NCI-H1436 (cell line): ENCODE data around the gene DKK3.

ENCODE experiments used
- DNase-seq: peaks from one replicate; lab custom pipeline; 2025; lab: John Stamatoyannopoulos, UW

DKK3 gene

DNA sequence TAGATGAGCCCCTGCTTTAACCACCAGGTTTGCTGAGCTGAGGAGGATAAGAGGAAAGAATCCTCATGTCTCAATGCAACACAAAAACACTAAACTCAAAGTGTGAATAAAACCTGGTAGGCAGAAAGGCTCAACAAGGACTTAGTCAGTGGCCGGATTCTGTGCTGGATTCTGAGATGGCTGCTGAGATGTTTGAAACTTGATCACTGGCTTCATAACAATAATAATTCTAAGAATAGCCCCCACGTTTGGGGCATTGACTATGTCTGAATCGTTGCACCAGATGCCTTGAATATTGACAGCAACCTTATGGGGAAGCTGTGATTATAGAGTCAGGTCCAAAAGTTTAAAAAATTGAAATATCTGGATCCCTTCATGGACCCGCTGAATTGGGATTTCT is 4.6 kb downstream of the DKK3 start:
- no peak for DNase-seq

DNA sequence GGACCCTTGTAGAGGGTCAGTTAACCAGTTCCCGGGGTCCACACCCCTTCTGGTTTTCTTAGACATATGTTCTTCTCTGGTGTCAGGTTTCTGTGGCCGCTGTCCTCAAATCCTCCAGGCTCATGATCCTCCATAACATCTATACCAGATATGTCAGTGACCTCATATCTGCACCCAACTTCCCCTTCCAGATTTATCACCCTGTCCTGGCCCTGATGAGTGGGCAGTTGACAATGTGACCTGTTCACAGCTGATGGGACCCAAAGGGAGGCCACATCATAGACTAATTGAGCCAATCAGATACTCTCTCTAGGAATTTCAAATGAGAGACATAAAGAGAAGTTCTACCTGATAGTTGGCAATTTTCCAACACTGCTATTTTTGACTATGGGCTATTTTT is 5.1 kb downstream of the DKK3 start:
- DNase-seq: no peak

DNA sequence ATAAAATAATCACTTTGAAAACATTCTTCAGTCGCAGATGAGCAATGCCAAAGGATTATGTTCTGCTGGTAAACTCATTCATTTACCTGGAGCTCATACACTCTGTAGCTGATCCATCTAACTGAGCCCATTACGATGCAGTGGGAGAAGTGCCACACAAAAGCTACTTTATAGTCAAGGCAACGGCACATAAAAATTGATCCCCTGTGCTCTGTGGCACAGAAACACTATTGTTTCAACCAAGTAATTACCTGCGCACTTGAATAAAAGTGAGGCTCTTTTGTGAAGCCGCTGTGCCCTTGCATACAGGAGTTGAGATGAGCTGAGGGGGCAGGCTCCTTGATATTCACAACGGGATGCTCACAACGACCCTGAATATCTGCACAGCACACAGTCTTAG is 7.2 kb downstream of the DKK3 start:
- DNase-seq: peak; percentile 68

DNA sequence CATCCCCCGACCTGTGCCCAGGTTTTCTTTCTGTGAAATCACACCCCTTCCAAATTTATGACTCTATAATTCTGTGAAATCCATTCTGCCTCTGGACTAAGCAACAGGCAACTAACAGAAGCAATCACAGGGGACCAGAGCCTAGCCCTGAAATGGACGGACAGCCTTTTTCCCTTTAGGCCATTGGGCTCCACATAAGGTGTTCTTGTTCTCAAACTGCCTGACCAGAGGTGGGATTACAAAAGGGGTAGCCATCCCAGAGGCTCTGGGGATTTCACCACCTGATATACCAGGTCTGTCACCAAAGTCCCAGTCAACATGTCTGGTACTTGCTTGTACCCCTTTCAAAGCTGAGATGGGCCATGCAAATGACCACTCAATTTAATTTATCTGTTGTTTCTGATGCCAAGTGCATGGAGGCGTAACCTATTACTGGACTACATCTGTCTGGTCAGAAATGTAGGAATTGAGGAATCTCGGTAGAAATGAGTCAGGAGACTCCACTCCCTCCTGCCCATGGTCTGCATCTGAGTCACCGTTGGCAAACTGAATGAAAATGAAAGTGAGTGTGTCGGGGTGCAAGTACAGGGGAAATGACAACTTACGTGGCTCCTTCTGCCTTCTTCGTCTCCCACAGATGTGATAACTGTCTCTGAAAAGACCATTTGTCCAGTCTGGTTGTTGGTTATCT is 10.2 kb downstream of the DKK3 start:
- DNase-seq: no peak

DNA sequence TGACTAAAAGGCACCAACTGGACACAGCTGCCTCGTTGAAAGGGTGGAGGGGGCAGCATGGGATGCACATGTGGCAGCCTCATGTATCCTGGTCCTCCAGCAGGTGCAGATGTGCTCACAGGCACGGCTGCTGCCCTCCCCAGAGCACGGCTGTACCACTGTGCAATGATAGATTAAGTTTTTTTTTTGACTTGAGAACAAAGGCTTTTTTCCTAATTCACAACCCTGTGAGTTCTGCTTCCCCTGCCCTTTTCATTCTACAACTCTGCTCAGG is 11.4 kb downstream of the DKK3 start:
- no peak for DNase-seq

DNA sequence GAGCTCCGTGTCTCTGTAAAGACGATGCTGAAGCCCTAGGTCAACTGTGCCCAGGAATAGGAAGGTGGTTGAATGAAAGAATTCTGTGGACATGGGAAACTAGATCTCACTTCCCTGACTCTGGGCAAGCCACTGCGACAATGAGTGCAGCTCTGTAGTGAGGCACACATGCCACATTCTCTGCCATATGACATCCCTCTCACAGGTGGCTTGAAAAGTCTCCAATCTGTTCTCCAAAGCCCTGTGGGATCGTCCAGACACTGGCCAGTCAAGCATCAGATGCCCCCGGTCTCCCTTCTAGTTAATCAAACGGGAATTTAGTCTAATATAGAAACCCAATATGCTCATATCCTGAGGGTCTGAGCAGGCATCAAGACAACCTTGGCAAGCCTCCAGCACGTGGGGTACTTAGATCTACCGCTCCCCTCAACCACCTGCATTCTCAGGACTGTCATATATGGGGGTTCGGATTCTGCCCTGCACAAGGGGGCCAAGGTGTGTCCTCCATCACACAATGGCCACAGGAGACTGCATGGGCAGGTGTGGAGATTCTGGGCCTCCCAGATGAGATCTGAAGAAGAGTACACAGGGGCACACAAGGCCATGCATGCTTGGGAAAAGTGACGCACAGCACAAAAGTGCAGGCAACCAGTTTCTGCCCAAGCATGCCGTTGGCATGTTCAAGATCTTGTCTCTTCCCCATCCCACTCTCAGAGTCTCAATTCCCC is 11.9 kb downstream of the DKK3 start:
- DNase-seq: no peak

DNA sequence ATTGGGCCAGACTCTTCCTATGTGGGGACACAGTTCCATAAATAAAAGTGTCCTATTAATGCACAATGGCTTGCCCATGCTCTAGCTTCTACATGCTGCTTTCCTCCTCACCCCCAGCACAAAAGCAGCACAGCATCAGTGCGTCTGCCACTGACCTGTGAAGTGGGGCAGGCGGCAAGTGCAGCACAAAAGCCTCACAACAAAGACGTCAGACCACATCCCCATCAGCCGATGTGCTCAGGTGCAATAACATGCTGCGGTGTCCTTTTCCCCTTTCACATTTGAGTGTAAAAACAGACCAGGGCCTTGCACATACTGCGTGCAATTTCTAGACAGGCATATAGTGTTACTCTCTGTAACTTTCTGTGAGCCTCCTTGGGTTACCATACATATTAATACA is 12.8 kb downstream of the DKK3 start:
- DNase-seq: no peak

DNA sequence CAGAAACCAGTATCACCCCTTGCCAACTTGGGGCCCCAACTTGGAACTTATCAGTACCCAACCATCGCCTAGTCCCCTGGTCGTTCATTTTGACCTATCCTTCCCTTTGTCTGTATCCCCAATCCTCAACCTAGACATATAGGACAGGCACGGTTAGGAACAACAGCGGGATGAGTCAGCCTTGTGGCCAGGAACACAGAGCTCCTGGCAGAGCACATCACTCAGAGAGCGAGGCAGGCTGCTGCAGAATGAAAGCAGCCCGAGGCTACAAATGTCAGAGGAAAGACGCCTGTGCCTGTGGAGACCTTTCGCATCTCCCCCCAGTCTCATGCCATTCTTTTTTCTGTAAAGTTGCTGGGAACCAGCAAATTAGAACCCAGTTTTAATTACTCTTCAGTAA is 14.6 kb downstream of the DKK3 start:
- no peak for DNase-seq

DNA sequence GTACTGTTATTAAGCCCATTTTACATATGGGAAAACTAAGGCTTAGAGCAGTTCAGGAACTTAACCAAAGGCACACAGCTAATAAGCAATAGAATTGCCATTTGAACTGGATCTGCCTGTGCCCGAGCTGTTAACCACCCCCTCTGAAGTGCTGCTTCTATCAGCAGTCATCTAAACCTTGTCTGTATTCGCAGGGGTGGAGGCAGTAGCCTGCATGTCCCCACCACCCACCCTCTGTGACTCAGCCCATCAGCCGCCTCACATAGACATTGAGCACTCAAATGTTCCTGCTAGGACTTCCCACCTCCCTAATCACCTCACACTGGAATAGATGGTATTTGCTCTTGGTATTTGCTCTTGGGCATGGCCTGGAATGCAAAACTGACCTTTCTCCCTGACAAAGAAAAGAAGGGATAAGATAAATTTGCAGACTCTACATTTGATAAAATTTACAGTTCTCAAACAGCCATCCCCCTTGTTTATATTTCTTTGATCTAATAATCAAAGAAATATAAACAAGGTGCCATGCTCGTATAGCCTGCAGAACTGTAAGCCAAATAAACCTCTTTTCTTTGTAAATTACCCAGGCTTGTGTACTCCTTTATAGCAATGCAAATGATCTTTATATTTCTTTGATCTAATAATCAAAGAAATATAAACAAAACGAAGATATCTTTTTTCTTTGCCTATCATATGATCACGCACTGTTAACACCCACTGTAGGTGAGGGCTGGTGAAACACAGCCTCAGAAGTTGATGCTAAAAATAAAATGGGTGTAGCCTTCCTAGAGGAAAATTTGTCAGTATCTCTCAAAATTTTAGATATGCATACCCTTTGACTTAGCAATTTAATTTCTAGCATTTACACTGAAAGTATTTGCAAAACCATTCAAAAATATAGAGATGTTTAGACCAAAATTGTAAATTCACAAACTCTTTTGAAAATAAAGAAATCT is 15.9 kb downstream of the DKK3 start:
- no peak for DNase-seq

DNA sequence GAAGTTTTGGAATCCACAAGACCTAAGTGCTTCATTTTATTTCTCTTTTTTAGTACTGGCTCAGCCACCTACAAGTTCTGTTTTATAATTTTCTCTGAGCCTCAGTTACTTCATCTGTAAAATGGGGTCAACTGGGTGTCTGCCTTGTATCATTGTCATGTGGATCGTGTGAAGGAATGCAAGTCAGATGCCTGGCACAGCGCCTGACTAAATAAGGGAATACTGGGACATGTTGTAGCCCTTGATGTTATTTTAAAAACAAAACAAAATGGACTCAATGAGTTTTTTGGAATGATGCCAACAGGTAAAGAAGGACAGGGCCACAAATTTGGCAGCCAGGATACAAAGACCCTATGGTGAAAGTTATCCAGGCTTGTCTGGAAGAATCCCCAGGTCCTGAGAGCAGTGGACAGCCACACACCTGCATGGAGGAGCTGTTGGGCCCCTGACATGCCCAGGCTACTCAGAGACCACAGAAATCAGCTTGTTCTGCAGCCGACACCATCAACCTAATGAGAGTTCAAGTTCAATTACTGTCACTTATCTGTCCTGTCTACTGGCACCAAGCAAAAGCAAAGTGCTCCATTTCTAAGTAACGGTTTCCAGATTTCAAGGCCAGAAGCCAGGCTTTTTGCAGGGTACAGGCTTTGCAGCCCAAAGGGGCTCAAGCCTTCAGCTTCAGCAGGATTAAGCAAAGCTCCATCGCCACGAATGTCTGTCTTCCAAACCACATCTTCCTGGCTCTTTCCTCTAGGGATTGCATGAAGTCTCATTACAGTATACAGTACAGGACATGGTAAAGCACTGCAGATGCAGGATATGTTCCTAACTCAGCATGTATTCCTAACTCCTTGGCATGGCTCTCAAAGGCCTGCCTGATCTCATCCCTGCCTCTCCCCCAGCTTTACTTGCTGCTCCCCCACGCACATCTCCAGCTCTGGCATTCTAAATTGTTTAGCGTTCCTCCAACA is 18.4 kb downstream of the DKK3 start:
- no peak for DNase-seq

DNA sequence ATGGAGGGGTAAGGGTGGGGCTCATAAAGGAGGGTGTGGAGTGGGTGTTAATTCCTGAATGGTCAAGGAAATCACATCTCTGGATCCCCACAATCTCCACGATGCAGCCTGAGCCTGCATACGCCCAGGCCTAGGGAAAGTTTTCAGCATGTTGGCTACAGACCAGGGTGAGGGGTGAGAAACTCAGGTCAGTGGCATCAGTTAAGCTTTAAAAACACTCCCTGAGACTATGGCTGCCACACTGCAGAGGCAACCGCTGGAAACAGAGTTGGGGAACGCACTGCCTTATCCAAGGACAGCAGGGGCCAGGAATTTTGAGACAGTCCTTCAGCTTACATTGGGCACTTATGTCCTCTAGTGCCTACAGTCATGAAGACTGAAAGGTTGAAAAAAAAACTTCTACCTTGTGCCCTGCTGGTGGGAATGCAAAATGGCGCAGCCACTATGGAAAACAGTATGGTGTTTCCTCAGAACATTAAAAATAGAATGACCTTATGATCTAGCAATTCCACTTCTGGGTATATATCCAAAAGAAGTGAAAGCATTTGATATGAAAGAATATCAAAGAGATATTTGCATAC is 19.7 kb downstream of the DKK3 start:
- DNase-seq: no peak

DNA sequence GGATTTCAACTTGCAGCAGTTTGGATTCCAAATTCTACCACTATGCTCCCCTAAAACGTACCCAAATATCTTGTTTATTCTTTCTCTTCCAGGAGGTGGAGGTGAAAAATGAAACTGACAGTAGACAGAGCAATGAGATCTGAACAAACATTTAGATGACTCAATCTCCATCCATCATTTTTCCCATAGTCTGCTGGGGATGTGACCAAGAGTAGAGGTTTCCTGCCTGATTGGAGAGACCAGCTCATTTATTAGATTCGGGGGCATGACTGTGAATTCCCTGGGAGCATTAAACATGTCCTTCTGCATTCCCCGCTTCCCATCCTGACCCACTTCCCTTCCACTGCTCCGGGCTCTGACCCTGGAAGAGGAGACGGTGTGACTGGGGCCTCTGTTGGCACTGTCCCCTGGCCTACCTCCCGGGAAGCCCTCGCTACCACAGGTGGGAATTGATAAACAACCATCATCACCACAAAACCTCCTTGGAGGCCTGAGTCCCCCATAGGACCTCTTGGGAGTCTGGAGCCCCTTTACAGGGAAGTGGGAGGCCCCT is 20.3 kb downstream of the DKK3 start:
- no peak for DNase-seq

DNA sequence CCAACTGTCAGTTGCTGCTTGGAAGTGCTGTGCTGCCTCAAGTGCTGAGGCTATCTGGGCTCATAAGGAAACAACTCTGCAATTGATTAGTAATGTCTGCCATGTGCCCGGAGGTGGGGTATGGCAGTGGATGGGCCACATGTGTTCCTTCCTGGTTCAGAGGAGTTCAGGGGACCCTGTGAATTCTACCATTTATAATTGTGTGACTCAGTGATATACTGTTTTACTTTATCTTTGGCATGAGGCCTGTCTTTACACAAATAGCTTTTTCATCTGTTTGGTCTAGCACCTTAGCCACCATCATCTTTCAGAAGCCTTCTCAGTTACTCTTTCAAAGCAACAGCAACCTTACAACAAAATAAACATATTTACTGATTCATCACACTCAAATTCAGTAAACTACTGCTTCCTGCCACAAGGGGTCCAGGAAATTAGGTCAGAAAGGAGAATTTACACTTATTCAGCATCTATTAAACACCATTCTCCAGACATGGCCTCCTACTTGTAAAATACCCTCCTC is 20.9 kb downstream of the DKK3 start:
- no peak for DNase-seq

DNA sequence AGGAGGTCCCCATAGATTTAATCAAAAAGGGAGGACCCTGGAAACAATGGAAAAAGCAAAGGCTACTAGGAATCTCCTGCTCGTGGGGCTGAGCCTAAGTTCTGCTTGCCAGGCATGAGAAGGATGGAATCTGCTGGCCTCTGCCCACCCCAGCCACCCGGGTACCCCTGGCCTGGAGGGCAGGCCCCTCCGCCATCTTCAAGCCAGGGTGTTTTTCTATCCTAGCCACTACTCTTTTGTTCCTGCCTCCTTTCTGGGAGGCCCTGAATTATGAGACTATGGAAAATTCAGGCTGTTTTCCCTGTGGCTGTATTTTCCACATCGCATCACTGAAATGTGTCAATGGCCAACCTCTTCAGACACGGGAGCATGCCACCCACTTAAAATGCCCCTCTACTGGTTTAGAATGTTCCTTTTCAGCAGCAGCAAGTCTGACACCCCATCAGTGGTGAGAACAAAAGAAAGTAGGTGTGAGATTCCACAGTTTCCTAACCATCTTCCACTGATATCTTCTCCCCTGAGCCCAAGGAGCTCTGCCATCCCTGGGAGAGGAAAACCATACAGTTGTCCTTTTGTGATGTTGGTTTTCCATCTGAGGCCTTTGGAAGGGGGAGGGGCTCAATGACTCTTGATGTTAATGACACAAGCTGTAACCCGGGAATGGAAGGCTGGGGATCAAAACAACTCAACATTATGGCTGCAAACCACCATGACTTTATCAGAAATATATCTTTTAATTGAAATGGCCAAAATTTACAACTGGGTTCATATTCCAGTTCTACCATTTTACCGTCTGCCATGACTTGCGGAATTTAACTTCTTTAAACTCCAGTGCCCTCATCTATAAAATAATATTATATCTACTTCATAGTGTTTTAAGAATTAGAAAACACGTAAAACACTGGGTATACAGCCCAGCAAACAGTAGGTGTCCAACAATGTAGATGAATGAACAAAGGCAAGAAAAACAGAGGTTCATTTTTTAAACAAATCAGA is 22.2 kb downstream of the DKK3 start:
- no peak for DNase-seq

DNA sequence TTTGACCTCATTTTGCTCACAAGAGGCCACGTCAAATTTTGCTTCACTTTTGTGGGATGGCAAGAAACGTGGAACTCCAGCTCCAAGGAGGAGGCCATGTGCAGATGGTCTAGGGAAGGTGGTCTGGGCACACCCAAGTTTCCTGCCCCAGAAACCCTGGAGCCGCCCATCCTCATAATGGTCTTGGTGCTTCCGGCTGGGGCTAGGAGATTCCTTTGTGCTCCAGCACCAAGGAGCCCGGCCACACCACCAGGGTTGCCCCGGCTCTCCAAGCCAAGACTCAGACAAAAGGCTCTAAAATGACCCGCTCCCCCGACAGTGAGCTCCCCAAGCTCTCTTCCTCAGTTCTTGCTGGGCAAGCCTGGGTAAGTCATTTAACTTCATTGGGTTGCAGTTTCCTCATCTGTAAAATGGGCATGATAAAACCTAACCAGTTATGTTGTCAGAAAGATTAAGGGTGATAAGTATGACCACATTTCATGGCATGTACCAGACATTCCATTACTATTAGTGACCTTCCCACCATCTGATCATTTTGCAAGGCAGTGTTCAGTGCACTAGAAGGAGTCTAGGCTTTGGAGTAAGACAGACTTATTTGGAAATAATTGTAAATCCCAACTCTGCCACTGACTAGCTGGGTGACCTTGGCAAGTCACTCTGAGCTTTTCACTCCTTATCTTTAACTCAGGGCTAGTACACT is 23.3 kb downstream of the DKK3 start:
- no peak for DNase-seq

DNA sequence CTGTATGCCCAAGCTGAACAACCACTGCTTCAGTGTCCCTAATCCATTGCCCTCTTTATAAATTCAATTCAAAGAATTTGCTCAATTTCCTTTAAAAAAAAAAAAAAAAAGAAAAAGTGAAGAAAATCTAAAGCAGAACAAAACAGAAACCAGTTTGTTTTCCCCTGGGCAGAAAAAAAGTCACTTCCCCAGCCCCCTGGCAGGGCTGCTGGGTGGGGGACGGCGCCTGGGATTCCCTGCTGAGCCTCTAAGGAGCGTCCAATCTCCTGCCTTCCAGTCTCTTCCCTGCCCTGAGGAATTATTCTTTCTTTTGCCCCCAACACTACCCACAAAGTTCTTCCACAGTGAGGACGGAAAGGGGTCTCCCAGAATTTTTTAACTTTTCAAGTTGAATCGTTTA is 23.9 kb downstream of the DKK3 start:
- no peak for DNase-seq

DNA sequence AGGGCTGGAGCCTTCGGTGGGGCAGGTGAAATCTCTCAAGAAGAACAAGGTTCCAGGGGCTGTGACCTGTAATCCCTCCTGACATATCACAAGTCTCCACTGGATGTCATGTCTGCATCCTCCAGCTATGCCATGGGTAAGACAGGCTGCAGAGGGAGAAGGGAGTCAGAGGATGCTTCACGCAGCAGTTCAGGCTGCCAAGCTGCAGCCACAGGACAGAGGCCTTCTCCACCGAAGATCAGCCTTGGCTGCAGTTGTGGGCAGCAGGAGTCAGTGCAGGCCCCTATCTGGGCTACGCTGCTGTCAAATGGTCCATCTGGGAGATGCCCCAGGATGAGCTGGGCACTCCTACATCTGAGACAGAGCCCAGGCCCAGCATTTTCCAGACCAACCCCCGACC is 25.0 kb downstream of the DKK3 start:
- no peak for DNase-seq

DNA sequence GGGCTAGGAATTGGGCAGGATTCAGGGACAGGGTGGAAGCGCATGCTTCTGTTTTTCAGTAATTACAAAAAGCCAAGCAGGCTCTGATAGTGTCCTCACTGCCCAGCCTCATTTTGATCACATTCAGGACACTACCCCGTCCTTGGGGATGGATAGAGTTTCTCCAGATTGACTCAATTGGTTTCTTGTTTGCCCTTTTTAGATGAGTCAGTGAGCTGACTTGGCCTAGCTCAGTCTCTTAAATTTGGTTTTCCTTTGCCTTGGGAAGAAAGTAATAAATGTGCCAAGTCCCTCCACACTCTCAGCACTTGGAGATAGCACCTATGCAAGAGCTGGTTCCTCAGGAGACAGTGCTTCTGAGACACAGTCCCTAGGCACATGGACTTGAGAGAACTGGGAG is 25.5 kb downstream of the DKK3 start:
- no peak for DNase-seq

DNA sequence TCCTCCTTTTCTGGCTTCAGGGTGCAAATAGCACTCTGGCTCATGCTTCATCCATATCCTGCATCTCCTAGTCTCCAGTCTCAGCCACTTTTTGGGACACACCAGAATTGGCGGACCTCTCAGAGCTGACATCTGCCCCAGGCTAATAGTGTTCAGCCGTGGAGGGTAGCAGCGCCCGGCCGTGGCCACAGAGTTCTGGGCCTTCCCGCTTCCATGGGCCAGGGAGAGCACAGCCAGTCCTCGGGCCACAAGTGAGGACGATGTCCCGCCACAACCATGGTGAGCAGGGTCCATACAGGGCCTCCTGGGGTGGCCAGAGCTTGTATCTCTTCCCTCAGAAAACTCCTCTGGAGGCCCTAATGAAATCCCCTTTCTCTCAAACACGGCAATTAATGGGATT is 26.0 kb downstream of the DKK3 start:
- no peak for DNase-seq
